Uterus (tissue), 4 donors: ENCODE results near the gene ALKBH8. TPM values are rescaled to one million over a fixed set of nuclear protein-coding genes. Genes with fewer than 3 reads are reported as not detected.
"Not testable (repeated sequence)": the region's sequence is repeated elsewhere in the genome, so short reads cannot be mapped to it uniquely, and the experiment has no call there.

Experiments
- DNase-seq, 2 donors: peaks; one replicate each; pipeline ENCODE4 v3.0.0-alpha.2; 2019 to 2020
- H3K27ac ChIP-seq, 2 donors: fragments of 200-600 bp; sonication (generic); 1 replicate in 1 of 2; 2 replicates in 1 of 2; pipeline ENCODE4 v1.5.1; 2016 to 2018
- H3K27me3 ChIP-seq, 2 donors: fragments of 200-600 bp; sonication (generic); one replicate each; pipeline ENCODE4 v1.5.1; 2018 to 2019; ENCODE audit warnings: control low read depth in 1 of 2
- H3K36me3 ChIP-seq, 2 donors: fragments of 200-600 bp; sonication (generic); one replicate each; pipeline ENCODE4 v1.5.1; 2019; ENCODE audit warnings: control low read depth in 1 of 2
- H3K4me1 ChIP-seq, 2 donors: fragments of 200-600 bp; sonication (generic); one replicate each; pipeline ENCODE4 v1.5.1; 2018 to 2019; ENCODE audit warnings: control low read depth in 1 of 2
- H3K4me3 ChIP-seq, 2 donors: fragments of 200-600 bp; sonication (generic); 1 replicate in 1 of 2; 2 replicates in 1 of 2; pipeline ENCODE4 v1.5.1; 2018 to 2019; ENCODE audit warnings: mild to moderate bottlenecking in 1 of 2
- H3K9me3 ChIP-seq, 2 donors: fragments of 200-600 bp; sonication (generic); one replicate each; pipeline ENCODE4 v1.5.1; 2019; ENCODE audit warnings: control low read depth in 1 of 2
- POLR2A ChIP-seq, 2 donors: fragments of 450-650 bp; IDR thresholded peaks; one replicate each; pipeline ENCODE4 v1.6.1; 2016; ENCODE audit warnings: antibody characterized with exemption in 2 of 2, mild to moderate bottlenecking in 1 of 2, moderate library complexity in 1 of 2
- intact Hi-C: fragments of 100-400 bp; cut with DNase I; formaldehyde crosslinking; loops from one replicate; pipeline ENCODE4 v1.15.1; 2023; ENCODE audit warnings: low total_unique reads
- total RNA-seq, 4 donors: library from RNA; depleted of rRNA in 3 of 4; stranded (reverse); fragments of >200 nt in 3 of 4; gene quantifications; one replicate each; pipeline versions ENCODE4 v1.1.0 to v1.2.4, GENCODE V29; 2014 to 2023
- TF ChIP-seq, protein P1 (sequence below), 4 experiments: fragments of 200-600 bp in 2 of 4; fragments of 450-650 bp in 2 of 4; sonication (generic) in 2 of 4; IDR thresholded peaks; one replicate each; pipeline ENCODE4 v1.5.1; 2016 to 2019; ENCODE audit warnings: antibody characterized with exemption in 4 of 4, mild to moderate bottlenecking in 2 of 4, moderate library complexity in 1 of 4
- donor health status: DM: yes; HTN: yes; CAD: no.

The ALKBH8 gene
- total RNA-seq, 4 donors from 2014 or later, result 5.1 to 26.1 (median 7.4) TPM

DNA sequence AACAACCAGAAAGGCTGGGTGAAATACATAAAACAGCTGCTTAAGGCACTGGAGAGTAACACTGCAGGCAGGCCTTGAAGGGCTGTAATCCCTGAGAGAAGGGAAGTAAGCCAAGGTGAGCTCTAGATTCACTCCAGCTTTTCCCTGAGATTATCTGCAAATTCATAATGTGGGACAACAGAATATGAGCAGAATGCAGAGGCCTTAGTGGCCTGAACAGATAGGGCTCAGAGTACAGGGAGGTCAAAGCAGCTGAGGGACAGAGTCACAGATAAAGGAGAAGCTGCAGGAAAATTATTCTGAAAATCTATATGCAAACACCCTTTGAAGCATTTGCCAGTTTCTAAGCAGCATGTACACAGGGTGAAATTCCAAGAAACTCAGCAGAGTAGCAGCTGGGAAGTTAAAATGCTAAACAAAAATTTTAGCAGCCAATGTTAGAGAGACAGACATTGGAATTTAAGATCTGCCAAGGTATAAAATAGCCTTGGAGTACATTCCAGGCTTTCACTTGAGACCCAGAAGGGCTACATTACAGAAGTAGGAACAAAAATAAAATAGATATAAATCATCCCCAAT is 59.8 kb downstream of the ALKBH8 start:
- peak overlapping the region; percentile 39 to 66 for H3K27ac ChIP-seq
- H3K4me1 ChIP-seq, result no peaks in the 10 kb centered on the region
- H3K4me3 ChIP-seq, result no peak overlapping the region
- H3K36me3 ChIP-seq, result no peaks in the 10 kb centered on the region
- no peak for DNase-seq
- intact Hi-C loops, result no loop called here
- no peaks in the 10 kb centered on the region for H3K9me3 ChIP-seq
- H3K27me3 ChIP-seq, result no peaks in the 10 kb centered on the region
- no peak for TF ChIP-seq POLR2A (IDR thresholded peaks at IDR 0.05)
- TF ChIP-seq, protein P1, sequence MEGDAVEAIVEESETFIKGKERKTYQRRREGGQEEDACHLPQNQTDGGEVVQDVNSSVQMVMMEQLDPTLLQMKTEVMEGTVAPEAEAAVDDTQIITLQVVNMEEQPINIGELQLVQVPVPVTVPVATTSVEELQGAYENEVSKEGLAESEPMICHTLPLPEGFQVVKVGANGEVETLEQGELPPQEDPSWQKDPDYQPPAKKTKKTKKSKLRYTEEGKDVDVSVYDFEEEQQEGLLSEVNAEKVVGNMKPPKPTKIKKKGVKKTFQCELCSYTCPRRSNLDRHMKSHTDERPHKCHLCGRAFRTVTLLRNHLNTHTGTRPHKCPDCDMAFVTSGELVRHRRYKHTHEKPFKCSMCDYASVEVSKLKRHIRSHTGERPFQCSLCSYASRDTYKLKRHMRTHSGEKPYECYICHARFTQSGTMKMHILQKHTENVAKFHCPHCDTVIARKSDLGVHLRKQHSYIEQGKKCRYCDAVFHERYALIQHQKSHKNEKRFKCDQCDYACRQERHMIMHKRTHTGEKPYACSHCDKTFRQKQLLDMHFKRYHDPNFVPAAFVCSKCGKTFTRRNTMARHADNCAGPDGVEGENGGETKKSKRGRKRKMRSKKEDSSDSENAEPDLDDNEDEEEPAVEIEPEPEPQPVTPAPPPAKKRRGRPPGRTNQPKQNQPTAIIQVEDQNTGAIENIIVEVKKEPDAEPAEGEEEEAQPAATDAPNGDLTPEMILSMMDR (IDR thresholded peaks at IDR 0.05), result no peak

DNA sequence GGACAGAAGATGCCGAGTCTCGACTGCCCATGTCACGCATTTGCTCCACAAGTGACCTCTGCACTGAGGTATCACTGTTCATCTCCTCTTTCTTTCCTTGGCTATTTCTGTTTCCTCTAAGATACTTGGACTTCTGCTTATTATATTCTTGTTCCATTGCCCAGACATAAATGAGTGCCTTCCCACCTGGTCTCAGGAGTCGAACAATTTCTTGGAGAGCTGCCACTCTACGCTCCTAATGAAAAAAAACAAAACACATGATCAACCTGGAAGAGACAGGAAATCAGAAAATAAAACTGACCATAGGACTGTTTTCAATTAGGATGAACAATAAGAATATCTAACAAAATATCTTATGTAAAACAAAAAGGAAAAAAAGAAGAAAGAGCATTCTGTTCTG is 60.6 kb downstream of the ALKBH8 start:
- H3K4me3 ChIP-seq, result no peak overlapping the region
- no peaks in the 10 kb centered on the region for H3K4me1 ChIP-seq
- no peak for TF ChIP-seq POLR2A (IDR thresholded peaks at IDR 0.05)
- TF ChIP-seq, protein P1 (IDR thresholded peaks at IDR 0.05), result no peak
- DNase-seq, result no peak
- peak overlapping the region; percentile 39 to 66 for H3K27ac ChIP-seq
- intact Hi-C loops, result no loop called here
- H3K36me3 ChIP-seq, result no peaks in the 10 kb centered on the region
- no peaks in the 10 kb centered on the region for H3K27me3 ChIP-seq
- no peaks in the 10 kb centered on the region for H3K9me3 ChIP-seq

DNA sequence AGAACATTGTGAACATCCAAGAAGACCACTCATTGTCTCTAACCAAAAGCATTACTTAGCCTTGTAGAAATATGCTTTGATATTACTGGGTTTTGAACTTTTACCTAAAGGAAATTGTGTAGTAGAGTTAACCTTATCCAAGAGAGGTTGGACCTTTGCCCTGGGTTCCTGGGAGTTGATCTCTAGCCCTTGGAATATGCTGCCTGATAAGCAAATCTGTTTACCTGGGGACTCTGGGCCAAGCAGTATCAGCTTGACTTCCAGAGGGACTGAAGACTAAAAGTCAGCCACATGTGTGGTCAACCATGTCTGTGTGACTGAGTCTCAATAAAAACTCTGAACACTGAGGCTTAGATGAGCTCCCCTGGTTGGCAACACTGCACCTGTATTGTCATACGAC is 63.8 kb downstream of the ALKBH8 start:
- Histone ChIP-seq H3K36me3 (no peaks in the 10 kb centered on the region), H3K9me3 (no peaks in the 10 kb centered on the region), H3K27ac (no peak overlapping the region), H3K27me3 (no peaks in the 10 kb centered on the region), H3K4me1 (no peaks in the 10 kb centered on the region), H3K4me3 (no peak overlapping the region)
- intact Hi-C loops, result no loop called here
- TF ChIP-seq, protein P1 (IDR thresholded peaks at IDR 0.05), result no peak
- TF ChIP-seq POLR2A (IDR thresholded peaks at IDR 0.05), result no peak
- DNase-seq, result no peak

DNA sequence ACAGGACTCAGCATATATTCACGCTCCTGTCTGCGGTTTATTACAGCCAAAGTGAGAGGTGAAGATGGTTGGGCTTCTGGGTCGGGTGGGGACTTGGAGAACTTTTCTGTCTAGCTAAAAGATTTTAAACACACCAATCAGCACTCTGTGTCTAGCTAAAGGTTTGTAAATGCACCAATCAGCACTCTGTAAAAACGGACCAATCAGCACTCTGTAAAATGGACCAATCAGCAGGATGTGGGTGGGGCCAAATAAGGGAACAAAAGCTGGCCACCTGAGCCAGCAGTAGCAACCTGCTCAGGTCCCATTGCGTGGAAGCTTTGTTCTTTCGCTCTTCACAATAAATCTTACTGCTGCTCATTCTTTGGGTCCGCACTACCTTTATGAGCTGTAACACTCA is 68.2 kb downstream of the ALKBH8 start:
- H3K4me3 ChIP-seq, H3K27ac ChIP-seq, H3K4me1 ChIP-seq, H3K9me3 ChIP-seq, intact Hi-C loops, H3K36me3 ChIP-seq, DNase-seq, H3K27me3 ChIP-seq: not testable (repeated sequence)

DNA sequence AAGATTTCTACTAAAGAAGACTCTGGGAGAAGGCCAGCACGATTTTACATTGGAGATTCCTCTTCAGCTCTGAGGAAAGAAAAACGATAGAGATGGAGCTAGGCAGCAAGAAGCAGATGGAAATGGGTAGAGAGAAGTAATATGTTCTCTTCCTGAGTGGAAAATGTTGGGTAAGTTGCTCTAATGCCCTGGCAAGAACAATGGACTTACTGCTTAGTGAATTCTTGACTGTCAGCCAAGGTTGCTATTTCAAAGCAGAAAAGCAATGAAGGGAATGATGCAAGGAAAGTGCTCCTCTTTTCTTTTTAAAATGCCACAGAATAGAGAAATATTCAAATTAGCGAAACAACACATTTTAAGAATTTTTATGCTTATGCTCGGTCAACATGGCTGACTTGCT is 69.5 kb downstream of the ALKBH8 start:
- no peaks in the 10 kb centered on the region for H3K9me3 ChIP-seq
- DNase-seq, result no peak
- H3K27me3 ChIP-seq, result no peaks in the 10 kb centered on the region
- no peaks in the 10 kb centered on the region for H3K4me1 ChIP-seq
- no peak overlapping the region for H3K27ac ChIP-seq
- H3K4me3 ChIP-seq, result no peak overlapping the region
- TF ChIP-seq, protein P1 (IDR thresholded peaks at IDR 0.05), result no peak
- TF ChIP-seq POLR2A (IDR thresholded peaks at IDR 0.05), result no peak
- H3K36me3 ChIP-seq, result no peaks in the 10 kb centered on the region
- intact Hi-C loops, result no loop called here

DNA sequence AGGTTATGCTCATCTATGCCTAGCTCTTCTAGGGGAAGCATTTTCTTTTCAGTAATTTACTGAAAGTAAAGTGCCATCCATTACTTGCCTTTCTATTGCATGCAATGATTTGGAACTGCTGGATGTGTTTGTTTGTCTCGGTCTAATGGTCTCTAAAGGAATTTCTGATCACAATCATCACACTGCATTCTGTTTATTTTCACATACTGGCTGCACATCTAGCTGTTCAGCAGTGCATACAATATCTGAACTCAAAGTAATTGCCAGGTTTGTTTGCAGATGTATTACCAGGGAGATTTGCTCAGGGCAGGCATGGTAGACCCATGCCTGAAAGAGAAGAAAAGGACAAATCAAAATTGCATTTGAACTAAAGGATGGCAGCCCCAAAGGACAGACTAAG is 71.5 kb downstream of the ALKBH8 start:
- no peaks in the 10 kb centered on the region for H3K9me3 ChIP-seq
- no peak overlapping the region for H3K27ac ChIP-seq
- no peaks in the 10 kb centered on the region for H3K27me3 ChIP-seq
- intact Hi-C loops, result no loop called here
- no peak for DNase-seq
- no peaks in the 10 kb centered on the region for H3K4me1 ChIP-seq
- no peaks in the 10 kb centered on the region for H3K36me3 ChIP-seq
- no peak overlapping the region for H3K4me3 ChIP-seq
- no peak for TF ChIP-seq POLR2A (IDR thresholded peaks at IDR 0.05)
- TF ChIP-seq, protein P1 (IDR thresholded peaks at IDR 0.05), result no peak
